Measurements from ENCODE around the gene FADS2.

- TF ChIP-seq, protein P1, sequence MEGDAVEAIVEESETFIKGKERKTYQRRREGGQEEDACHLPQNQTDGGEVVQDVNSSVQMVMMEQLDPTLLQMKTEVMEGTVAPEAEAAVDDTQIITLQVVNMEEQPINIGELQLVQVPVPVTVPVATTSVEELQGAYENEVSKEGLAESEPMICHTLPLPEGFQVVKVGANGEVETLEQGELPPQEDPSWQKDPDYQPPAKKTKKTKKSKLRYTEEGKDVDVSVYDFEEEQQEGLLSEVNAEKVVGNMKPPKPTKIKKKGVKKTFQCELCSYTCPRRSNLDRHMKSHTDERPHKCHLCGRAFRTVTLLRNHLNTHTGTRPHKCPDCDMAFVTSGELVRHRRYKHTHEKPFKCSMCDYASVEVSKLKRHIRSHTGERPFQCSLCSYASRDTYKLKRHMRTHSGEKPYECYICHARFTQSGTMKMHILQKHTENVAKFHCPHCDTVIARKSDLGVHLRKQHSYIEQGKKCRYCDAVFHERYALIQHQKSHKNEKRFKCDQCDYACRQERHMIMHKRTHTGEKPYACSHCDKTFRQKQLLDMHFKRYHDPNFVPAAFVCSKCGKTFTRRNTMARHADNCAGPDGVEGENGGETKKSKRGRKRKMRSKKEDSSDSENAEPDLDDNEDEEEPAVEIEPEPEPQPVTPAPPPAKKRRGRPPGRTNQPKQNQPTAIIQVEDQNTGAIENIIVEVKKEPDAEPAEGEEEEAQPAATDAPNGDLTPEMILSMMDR (IDR thresholded peaks at IDR 0.05), result no peak
- TF ChIP-seq POLR2A (IDR thresholded peaks at IDR 0.05), result no peak
These were observed 15.2 kb upstream of the FADS2 start for GRCh38 chr11:61812736-61813411.
